Transverse colon (tissue), 3 donors: ENCODE measurements around the gene PGM1.

Experiments used
- CTCF ChIP-seq, 5 experiments: fragments of 200-600 bp in 3 of 5; fragments of 450-650 bp in 2 of 5; sonication (generic) in 3 of 5; IDR thresholded peaks; 1 replicate in 2 of 5; 2 replicates in 3 of 5; pipeline ENCODE4 v1.5.1; 2016 to 2017; ENCODE audit warnings: antibody characterized with exemption in 5 of 5, inconsistent platforms in 3 of 5, mild to moderate bottlenecking in 2 of 5, moderate library complexity in 1 of 5
- EP300 ChIP-seq: sonication (generic); formaldehyde crosslinking; IDR thresholded peaks from one replicate; pipeline ENCODE4 v1.6.1; 2017; ENCODE audit warnings: antibody characterized with exemption, low read depth
- POLR2A ChIP-seq: fragments of 450-650 bp; IDR thresholded peaks from one replicate; pipeline ENCODE4 v1.6.1; 2016; ENCODE audit warnings: antibody characterized with exemption, mild to moderate bottlenecking, moderate library complexity

GRCh38 chr1:63709267-63709828 is 116.1 kb downstream of the PGM1 start:
- TF ChIP-seq CTCF (IDR thresholded peaks at IDR 0.05): no peak
- TF ChIP-seq POLR2A: no peak
- TF ChIP-seq EP300: no peak
